ENCODE data around the gene ACP4.

DNA sequence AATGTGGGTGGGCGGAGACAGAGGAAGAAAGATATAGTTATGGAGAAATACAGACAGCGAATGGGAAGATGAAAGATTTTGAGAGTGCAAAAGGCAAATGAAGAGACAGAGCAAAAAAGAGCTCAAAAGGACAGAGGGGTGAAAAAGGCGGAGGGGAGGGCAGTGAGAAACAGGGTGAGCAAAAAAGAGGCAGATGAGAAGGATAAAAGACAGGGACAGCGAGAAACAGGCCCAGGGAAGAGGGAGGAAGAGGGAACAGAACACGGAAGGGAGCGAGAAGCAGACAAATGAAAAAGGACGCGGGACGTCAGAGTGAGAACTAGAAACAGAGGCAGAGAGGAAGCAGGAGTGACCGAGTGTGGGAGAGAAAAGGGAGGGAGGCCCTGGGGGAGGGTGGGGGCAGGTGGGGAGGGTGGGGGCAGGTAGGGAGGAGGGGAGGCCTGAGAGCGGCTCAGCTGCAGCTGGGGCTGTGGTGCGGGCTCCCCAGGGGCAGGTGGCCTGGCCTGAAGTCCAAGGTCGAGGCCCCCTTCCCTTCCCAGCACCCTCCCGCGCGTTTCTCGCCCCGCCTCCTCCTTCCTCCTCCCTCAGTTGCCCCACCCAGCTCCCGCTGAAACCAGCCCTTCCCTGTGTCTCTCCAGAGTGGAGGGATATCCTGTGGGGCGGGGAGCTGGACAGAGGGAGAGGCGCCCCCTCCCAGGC lies 30.5 kb downstream of the ACP4 start:
- TF ChIP-seq, protein P1, sequence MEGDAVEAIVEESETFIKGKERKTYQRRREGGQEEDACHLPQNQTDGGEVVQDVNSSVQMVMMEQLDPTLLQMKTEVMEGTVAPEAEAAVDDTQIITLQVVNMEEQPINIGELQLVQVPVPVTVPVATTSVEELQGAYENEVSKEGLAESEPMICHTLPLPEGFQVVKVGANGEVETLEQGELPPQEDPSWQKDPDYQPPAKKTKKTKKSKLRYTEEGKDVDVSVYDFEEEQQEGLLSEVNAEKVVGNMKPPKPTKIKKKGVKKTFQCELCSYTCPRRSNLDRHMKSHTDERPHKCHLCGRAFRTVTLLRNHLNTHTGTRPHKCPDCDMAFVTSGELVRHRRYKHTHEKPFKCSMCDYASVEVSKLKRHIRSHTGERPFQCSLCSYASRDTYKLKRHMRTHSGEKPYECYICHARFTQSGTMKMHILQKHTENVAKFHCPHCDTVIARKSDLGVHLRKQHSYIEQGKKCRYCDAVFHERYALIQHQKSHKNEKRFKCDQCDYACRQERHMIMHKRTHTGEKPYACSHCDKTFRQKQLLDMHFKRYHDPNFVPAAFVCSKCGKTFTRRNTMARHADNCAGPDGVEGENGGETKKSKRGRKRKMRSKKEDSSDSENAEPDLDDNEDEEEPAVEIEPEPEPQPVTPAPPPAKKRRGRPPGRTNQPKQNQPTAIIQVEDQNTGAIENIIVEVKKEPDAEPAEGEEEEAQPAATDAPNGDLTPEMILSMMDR (conservative IDR thresholded peaks at IDR 0.05; ENCODE audit: low read depth in 2 of 2), result no peak
- TF ChIP-seq EZH2 (IDR thresholded peaks at IDR 0.05; ENCODE audit: low read depth, unreplicated experiment) (no peak), CREB1 (CRISPR knock-in tag; IDR thresholded peaks at IDR 0.05; ENCODE audit: low read depth) (no peak), POLR2AphosphoS5 (IDR thresholded peaks at IDR 0.05; ENCODE audit: low read depth) (no peak), NANOG (IDR thresholded peaks at IDR 0.05; ENCODE audit: borderline replicate concordance) (no peak), ZNF114 (CRISPR knock-in tag; IDR thresholded peaks at IDR 0.05) (no peak), EZH2phosphoT487 (IDR thresholded peaks at IDR 0.05; ENCODE audit: unreplicated experiment) (no peak)
- TF ChIP-seq, protein P2, sequence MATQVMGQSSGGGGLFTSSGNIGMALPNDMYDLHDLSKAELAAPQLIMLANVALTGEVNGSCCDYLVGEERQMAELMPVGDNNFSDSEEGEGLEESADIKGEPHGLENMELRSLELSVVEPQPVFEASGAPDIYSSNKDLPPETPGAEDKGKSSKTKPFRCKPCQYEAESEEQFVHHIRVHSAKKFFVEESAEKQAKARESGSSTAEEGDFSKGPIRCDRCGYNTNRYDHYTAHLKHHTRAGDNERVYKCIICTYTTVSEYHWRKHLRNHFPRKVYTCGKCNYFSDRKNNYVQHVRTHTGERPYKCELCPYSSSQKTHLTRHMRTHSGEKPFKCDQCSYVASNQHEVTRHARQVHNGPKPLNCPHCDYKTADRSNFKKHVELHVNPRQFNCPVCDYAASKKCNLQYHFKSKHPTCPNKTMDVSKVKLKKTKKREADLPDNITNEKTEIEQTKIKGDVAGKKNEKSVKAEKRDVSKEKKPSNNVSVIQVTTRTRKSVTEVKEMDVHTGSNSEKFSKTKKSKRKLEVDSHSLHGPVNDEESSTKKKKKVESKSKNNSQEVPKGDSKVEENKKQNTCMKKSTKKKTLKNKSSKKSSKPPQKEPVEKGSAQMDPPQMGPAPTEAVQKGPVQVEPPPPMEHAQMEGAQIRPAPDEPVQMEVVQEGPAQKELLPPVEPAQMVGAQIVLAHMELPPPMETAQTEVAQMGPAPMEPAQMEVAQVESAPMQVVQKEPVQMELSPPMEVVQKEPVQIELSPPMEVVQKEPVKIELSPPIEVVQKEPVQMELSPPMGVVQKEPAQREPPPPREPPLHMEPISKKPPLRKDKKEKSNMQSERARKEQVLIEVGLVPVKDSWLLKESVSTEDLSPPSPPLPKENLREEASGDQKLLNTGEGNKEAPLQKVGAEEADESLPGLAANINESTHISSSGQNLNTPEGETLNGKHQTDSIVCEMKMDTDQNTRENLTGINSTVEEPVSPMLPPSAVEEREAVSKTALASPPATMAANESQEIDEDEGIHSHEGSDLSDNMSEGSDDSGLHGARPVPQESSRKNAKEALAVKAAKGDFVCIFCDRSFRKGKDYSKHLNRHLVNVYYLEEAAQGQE (IDR thresholded peaks at IDR 0.05; ENCODE audit: unreplicated experiment), result no peak
- TF ChIP-seq, protein P3, sequence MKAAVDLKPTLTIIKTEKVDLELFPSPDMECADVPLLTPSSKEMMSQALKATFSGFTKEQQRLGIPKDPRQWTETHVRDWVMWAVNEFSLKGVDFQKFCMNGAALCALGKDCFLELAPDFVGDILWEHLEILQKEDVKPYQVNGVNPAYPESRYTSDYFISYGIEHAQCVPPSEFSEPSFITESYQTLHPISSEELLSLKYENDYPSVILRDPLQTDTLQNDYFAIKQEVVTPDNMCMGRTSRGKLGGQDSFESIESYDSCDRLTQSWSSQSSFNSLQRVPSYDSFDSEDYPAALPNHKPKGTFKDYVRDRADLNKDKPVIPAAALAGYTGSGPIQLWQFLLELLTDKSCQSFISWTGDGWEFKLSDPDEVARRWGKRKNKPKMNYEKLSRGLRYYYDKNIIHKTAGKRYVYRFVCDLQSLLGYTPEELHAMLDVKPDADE (IDR thresholded peaks at IDR 0.05), result no peak

All from GM23338 (cell line).